ENCODE results near the gene KCTD2. TPM values are rescaled to one million over a fixed set of nuclear protein-coding genes. Genes with fewer than 3 reads are reported as not detected.

KCTD2 gene
- total RNA-seq, 1 donor from 2014 or later: 19.5 TPM

GRCh38 chr17:75006653-75007052 is 40.4 kb upstream of the KCTD2 start:
- H3K36me3 Mint-ChIP-seq (ENCODE audit: low read depth): no peaks in the 10 kb centered on the region
- H3K9me3 Mint-ChIP-seq: no peaks in the 10 kb centered on the region
- ATAC-seq (ENCODE audit: low read depth) (no peak), DNase-seq (no peak)
- H3K27ac Mint-ChIP-seq: no peak overlapping the region
- ChIA-PET CTCF (interaction anchor here (2.0 kb wide), 1 partner anchor 45 kb away, joined by 7 read pairs; no protein-coding TSS in a partner anchor), POLR2A (interaction anchor here (0.7 kb wide), 3 partner anchors 70 to 154 kb away, joined by 3 to 5 read pairs (median 5); no protein-coding TSS in a partner anchor)
- peaks cover 5% of the 10 kb centered on the region for H3K27me3 Mint-ChIP-seq
- H3K4me1 Mint-ChIP-seq: no peaks in the 10 kb centered on the region
- intact Hi-C loops (cut with micrococcal nuclease): no loop called here
- no peak overlapping the region for H3K4me3 Mint-ChIP-seq
- no peak for TF ChIP-seq CTCF (IDR thresholded peaks at IDR 0.05)

GRCh38 chr17:75008373-75008772 is 38.7 kb upstream of the KCTD2 start:
- peaks cover 4% of the 10 kb centered on the region for H3K36me3 Mint-ChIP-seq (ENCODE audit: low read depth)
- TF ChIP-seq CTCF (IDR thresholded peaks at IDR 0.05): no peak
- no peaks in the 10 kb centered on the region for H3K9me3 Mint-ChIP-seq
- H3K4me1 Mint-ChIP-seq: peaks cover 13% of the 10 kb centered on the region
- H3K27me3 Mint-ChIP-seq: peaks cover 4% of the 10 kb centered on the region
- DNase-seq: no peak
- intact Hi-C loops (cut with micrococcal nuclease): no loop called here
- POLR2A ChIA-PET: interaction anchor here (0.7 kb wide), 1 partner anchor 221 kb away, joined by 3 read pairs; no protein-coding TSS in a partner anchor
- H3K4me3 Mint-ChIP-seq: no peak overlapping the region
- no peak for ATAC-seq (ENCODE audit: low read depth)
- CTCF ChIA-PET: interaction anchor here (1.0 kb wide), 1 partner anchor 47 kb away, joined by 3 read pairs; no protein-coding TSS in a partner anchor
- H3K27ac Mint-ChIP-seq: no peak overlapping the region

- Mint-ChIP-seq H3K36me3 (ENCODE audit: low read depth) (peaks cover 6% of the 10 kb centered on the region), H3K27ac (no peak overlapping the region), H3K9me3 (no peaks in the 10 kb centered on the region), H3K4me1 (peaks cover 19% of the 10 kb centered on the region), H3K27me3 (peaks cover 4% of the 10 kb centered on the region), H3K4me3 (no peak overlapping the region)
- ATAC-seq (ENCODE audit: low read depth) (no peak), DNase-seq (no peak)
- CTCF ChIA-PET: no interaction called here
- POLR2A ChIA-PET: interaction anchor here (0.7 kb wide), 2 partner anchors 218 to 220 kb away, joined by 3 to 6 read pairs; no protein-coding TSS in a partner anchor
- no peak for TF ChIP-seq CTCF (IDR thresholded peaks at IDR 0.05)
- intact Hi-C loops (cut with micrococcal nuclease): no loop called here
Measured at GRCh38 chr17:75009139-75009724, 37.8 kb upstream of the KCTD2 start.

GRCh38 chr17:75010683-75011400 is 36.2 kb upstream of the KCTD2 start:
- no peak for ATAC-seq (ENCODE audit: low read depth)

More at GRCh38 chr17:75010683-75011400, 36.2 kb upstream of the KCTD2 start:
- no peak for TF ChIP-seq CTCF (IDR thresholded peaks at IDR 0.05)
- Mint-ChIP-seq H3K27ac (peak overlapping the region; percentile 53), H3K27me3 (peaks cover 2% of the 10 kb centered on the region), H3K9me3 (no peaks in the 10 kb centered on the region), H3K4me3 (peak overlapping the region; percentile 41), H3K36me3 (ENCODE audit: low read depth) (peaks cover 14% of the 10 kb centered on the region), H3K4me1 (peaks cover 29% of the 10 kb centered on the region)
- CTCF ChIA-PET: interaction anchor here (0.7 to 3.7 kb wide), 6 partner anchors 23 to 250 kb away, joined by 3 to 33 read pairs (median 3); partner anchors contain the start of genes ATP5PD, KCTD2 and NT5C
- POLR2A ChIA-PET: interaction anchor here (0.7 to 2.8 kb wide), 3 partner anchors 21 to 278 kb away, joined by 3 to 23 read pairs (median 4); partner anchors contain the start of genes CDR2L and SLC25A19
- intact Hi-C loops (cut with micrococcal nuclease): no loop called here
- DNase-seq: no peak

Data from activated B cell treated with CpG ODN at 0.5 μM for 24 hours (primary cell).